ENCODE data around the gene ACP5. TPM values are rescaled to one million over a fixed set of nuclear protein-coding genes. Genes with fewer than 3 reads are reported as not detected.

The ACP5 gene
- total RNA-seq, 1 donor: 0.43 TPM

DNA sequence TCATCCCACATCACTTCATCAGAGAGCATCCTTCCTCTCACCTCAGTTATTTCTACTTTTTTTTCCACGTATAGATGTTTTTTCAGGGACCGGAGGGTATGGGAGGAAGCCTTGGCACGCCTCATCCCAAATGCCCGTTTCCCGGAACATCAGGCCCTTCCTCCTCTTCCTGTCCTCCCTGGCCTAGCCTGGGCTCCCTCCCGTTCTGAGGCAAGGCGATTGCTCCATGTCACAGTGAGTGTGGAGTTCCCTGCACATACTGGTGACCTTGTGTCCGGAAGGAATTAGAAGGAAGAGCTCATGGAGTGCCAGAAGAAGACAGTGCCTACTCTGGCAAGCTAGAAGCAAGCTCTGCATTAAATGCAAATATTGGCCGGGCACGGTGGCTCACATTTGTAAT, 18.7 kb upstream of the ACP5 start:
- DNase-seq (ENCODE audit: low read depth): no peak
- H3K4me3 ChIP-seq (ENCODE audit: low read depth, low read length): no peak overlapping the region
- TF ChIP-seq, protein P1, sequence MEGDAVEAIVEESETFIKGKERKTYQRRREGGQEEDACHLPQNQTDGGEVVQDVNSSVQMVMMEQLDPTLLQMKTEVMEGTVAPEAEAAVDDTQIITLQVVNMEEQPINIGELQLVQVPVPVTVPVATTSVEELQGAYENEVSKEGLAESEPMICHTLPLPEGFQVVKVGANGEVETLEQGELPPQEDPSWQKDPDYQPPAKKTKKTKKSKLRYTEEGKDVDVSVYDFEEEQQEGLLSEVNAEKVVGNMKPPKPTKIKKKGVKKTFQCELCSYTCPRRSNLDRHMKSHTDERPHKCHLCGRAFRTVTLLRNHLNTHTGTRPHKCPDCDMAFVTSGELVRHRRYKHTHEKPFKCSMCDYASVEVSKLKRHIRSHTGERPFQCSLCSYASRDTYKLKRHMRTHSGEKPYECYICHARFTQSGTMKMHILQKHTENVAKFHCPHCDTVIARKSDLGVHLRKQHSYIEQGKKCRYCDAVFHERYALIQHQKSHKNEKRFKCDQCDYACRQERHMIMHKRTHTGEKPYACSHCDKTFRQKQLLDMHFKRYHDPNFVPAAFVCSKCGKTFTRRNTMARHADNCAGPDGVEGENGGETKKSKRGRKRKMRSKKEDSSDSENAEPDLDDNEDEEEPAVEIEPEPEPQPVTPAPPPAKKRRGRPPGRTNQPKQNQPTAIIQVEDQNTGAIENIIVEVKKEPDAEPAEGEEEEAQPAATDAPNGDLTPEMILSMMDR (IDR thresholded peaks at IDR 0.05; ENCODE audit: insufficient read depth, low read depth, low read length): no peak

DNA sequence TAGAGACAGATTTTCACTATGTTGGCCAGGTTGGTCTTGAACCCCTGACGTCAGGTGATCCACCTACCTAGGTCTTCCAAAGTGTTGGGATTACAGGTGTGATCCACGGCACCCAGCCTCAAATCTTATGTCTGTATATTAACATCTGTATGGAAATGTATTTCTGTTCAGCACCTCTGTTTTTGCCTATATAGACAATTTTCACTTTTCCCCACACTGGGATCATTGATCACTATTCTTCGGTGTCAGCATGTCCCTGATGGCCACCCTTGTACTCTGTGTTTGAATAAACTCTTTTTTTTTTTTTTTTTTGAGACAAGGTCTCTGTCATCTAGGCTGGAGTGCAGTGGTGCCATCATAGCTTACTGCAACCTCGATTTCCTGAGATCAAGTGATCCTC, 16.6 kb upstream of the ACP5 start:
- TF ChIP-seq, protein P1 (IDR thresholded peaks at IDR 0.05; ENCODE audit: insufficient read depth, low read depth, low read length): no peak
- no peak overlapping the region for H3K4me3 ChIP-seq (ENCODE audit: low read depth, low read length)
- DNase-seq (ENCODE audit: low read depth): no peak

DNA sequence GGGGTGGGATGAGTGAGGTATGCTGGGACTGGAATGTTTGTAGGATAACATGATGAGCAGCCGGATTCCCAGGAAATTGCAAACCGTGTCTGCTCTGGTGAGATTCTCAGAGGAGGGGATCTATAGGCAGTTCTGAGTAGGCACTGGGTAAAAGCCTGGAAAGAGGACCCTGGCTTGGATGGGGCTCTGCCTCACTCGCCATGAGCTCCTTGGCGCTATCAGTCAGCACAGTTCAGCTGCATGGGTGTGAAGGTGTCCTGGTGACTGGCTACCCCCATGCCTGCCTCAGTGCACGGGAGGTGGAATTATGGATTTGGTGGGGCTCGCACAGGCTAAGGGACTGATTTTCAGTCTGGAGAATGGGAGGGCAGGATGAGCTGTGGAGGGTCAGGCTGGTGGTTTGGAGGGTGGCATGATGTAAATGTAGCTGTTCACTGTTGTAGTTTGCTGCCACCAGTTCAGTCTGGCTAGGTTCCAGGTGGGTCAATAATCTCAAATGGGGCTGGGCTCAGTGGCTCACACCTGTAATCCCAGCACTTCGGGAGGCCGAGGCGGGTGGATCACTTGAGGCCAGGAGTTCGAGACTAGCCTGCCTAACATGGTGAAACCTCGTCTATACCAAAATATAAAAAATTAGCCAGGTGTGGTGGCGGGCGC, 10.7 kb upstream of the ACP5 start:
- TF ChIP-seq, protein P1 (IDR thresholded peaks at IDR 0.05; ENCODE audit: insufficient read depth, low read depth, low read length): no peak
- H3K4me3 ChIP-seq (ENCODE audit: low read depth, low read length): no peak overlapping the region
- DNase-seq (ENCODE audit: low read depth): no peak

DNA sequence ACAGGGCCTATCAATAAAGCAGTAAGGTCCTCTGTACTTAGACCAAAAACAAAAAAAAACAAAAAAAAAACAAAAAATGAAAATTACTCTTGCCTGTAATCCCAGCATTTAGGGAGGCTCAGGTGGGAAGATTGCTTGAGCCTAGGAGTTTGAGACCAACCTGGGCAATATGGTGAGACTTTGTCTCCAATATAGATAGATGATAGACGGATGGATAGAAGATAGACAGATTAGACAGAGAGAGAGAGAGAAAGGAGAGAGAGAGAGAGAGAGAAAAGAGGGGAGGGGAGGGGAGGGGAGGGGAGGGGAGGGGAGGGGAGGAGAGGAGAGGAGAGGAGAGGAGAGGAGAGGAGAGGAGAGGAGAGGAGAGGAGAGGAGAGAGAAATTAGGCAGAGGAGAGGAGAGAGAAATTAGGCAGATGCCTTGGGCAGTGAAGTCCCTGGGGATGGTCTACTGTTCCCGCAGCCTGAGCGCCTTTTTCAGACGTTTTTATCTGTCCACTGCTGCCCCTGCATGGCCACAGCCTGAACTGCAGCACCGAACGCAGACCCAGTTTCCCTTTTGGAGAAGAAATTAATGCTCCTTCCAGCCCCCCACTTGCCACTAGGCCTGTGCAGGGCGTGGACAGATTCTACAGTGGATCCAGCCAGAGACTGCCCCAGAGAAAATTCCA, 10.0 kb upstream of the ACP5 start:
- TF ChIP-seq, protein P1 (IDR thresholded peaks at IDR 0.05; ENCODE audit: insufficient read depth, low read depth, low read length): peak; percentile 95
- DNase-seq (ENCODE audit: low read depth): peak; percentile 69
- no peak overlapping the region for H3K4me3 ChIP-seq (ENCODE audit: low read depth, low read length)

DNA sequence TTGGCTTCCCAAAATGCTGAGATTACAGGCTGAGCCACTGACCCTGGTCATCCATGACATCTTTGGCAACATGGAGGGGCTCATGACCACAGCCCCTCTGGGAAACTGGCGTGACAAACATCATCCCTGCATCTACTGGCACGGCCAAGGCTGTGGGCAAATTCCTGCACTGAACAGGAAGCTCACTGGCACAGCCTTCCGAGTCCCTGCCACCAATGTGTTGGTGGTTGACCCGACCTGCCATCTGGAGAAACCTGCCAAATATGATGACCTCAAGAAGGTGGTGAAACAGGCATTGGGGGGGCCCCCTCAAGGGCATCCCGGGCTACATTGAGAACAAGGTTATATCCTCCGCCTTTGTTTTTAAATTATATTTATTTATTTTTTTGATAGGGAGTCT, 8.9 kb upstream of the ACP5 start:
- no peak for DNase-seq (ENCODE audit: low read depth)
- TF ChIP-seq, protein P1 (IDR thresholded peaks at IDR 0.05; ENCODE audit: insufficient read depth, low read depth, low read length): no peak
- no peak overlapping the region for H3K4me3 ChIP-seq (ENCODE audit: low read depth, low read length)

DNA sequence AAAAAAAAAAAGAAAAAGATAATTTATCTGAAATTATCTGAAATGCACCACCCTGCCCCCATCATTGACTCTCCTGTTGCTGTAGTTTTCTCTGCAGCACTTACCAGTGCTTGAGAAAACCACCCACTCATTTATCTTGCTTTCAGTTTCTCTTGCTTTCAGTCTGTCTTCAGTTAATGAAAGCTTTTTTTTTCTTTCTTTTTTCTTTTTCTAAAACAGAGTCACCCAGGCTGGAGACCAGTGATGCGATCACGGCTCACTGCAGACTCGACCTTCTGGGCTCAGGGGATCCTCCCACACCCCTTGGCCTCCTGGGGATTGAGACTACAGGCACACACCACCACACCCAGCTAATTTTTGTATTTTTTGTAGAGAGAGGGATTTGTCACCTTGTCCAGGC, 4.3 kb upstream of the ACP5 start:
- peak; percentile 28 for DNase-seq (ENCODE audit: low read depth)
- no peak overlapping the region for H3K4me3 ChIP-seq (ENCODE audit: low read depth, low read length)
- TF ChIP-seq, protein P1 (IDR thresholded peaks at IDR 0.05; ENCODE audit: insufficient read depth, low read depth, low read length): no peak
